Skin epidermis (tissue), 12 donors: Measurements from ENCODE around the gene GLYATL1B.
"Not testable (repeated sequence)": the region's sequence is repeated elsewhere in the genome, so short reads cannot be mapped to it uniquely, and the experiment has no call there.

ENCODE experiments used
- H3K27ac ChIP-seq, 21 experiments: fragments of 200-600 bp; sonication (generic) in 11 of 21; one replicate each; pipeline ENCODE4 v1.5.0; 2020; ENCODE audit warnings: mild to moderate bottlenecking in 3 of 21, inconsistent platforms in 2 of 21, moderate library complexity in 2 of 21
- H3K4me3 ChIP-seq, 7 experiments: fragments of 200-600 bp; sonication (generic) in 2 of 7; one replicate each; pipeline ENCODE4 v1.5.0; 2020; ENCODE audit warnings: inconsistent platforms in 2 of 7, mild to moderate bottlenecking in 2 of 7, moderate library complexity in 1 of 7

Gene GLYATL1B

DNA sequence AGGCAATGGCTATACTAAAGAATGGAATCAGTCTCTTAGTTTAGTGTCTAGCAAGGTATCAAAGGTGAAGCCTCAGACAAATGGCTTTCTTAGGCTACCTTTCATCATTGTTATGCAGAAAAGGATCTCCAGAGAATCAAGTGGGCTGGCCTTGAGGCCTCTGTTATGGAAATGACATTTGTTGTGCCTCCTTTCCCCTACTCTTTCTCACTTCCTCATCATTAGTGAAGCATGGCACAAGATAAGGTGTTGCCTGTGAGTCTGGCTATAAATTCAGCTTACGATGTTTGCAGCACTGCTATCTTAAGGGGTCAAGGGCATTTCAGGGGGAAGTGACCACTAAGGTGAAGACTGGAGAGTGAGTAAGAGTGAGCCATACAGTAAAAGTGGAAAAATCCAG lies 9.1 kb downstream of the GLYATL1B start:
- peak overlapping the region in 1 of 21 experiments; percentile 39 for H3K27ac ChIP-seq
- H3K4me3 ChIP-seq, result not testable (repeated sequence)

DNA sequence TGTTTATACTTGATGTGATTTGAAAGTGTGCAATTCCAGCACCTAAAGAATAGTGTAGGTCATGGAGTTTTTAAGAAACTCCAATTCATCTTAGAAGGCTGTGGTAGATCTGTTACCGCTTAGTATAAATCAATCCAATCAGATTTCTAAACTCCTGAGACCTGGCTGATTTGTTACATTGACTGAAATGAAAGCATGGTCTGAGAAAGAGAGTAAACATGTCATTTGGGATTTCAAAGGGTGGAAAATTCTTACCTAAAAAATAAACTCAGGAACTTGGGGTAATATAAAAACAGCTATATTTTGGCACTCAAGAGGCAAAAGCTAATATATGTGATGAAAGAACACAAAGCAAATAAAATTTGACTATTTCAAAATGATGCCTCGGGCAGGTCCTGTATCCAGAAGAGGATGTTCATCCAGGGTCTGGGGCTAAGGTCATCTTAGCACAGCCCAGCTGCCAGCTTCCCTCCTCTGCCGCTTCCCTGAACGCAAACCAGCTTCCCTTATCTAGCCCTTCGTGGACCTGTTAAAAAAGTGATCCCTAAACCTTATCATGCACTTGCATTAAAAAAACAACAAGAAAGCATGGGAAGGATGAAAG lies 10.0 kb downstream of the GLYATL1B start:
- not testable (repeated sequence) for H3K4me3 ChIP-seq
- H3K27ac ChIP-seq, result peak overlapping the region in 1 of 21 experiments; percentile 39

DNA sequence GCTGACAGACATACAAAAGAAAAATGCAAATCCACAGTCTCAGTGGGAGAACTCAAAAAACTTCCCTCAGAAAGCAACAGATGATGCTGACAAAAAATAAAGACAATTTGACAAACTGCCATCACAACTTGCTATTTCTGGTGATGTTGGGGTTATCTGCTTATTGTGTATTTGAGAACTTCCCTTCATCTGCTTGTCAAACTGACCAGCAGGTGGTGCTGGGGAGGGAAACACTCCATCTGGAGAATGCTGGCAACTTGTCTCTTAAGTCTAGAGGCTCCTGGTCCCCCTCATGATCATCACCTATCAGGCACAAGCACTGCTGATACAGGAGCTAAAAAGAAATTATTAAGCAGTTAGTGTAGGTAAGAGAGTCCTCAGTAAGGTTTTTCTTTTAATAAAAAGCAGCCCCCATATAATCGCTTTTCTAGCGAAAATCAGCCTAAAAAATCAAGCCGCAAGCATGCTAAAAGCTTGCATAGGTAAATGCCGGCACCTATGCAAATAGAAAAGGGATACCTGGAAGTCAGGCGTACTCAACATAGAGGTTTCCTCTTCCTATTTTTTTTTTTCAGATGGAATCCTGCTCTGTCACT lies 11.1 kb downstream of the GLYATL1B start:
- Histone ChIP-seq H3K27ac (peak overlapping the region in 1 of 21 experiments; percentile 26), H3K4me3 (no peak overlapping the region)

DNA sequence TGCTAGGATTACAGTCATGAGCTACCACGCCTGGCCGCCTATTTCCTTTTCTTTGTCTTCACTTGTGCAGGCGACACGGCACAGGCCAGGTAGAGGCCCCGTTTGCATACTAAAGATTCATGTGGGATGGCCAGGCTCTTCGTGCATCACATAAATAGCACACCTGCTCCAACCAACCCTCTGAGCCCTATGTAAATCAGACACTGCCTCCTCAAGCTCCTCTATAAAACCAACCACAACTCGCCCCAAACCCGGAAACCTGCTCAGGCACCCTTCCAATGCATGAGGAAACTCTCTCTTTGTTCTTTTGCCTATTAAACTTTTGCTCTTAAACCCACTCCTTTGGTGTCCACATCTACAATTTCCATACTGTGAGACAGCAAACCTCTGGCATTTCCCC lies 11.8 kb downstream of the GLYATL1B start:
- not testable (repeated sequence) for H3K4me3 ChIP-seq
- peak overlapping the region in 1 of 21 experiments; percentile 26 for H3K27ac ChIP-seq

DNA sequence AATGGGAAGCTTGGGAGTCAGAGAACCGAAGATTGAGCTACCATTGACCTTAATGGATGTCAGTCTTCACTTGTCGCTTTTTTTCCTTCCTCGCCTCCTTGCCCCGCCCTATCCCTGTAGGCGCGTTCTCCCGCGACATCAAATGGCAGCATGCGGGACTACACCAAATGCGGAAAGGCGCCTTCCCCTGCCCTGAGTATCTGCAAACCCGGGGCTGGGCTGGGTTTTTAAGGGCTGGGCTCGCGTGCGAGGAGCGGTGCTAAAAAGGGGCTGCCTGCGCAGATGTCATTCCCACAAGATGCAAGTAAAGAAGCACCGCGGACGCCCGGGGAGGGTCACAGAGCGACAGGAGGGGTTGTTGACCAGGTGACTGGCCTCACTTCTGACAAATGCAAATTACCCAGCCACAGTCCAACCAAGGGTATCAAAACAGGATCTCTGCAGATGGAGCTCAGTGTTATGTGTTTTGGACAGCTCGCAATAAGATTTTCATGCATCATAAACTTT lies 16.2 kb downstream of the GLYATL1B start:
- Histone ChIP-seq H3K27ac (peak overlapping the region in 2 of 21 experiments; percentile 23 to 59), H3K4me3 (peak overlapping the region; percentile 11 to 38 (median 29))

DNA sequence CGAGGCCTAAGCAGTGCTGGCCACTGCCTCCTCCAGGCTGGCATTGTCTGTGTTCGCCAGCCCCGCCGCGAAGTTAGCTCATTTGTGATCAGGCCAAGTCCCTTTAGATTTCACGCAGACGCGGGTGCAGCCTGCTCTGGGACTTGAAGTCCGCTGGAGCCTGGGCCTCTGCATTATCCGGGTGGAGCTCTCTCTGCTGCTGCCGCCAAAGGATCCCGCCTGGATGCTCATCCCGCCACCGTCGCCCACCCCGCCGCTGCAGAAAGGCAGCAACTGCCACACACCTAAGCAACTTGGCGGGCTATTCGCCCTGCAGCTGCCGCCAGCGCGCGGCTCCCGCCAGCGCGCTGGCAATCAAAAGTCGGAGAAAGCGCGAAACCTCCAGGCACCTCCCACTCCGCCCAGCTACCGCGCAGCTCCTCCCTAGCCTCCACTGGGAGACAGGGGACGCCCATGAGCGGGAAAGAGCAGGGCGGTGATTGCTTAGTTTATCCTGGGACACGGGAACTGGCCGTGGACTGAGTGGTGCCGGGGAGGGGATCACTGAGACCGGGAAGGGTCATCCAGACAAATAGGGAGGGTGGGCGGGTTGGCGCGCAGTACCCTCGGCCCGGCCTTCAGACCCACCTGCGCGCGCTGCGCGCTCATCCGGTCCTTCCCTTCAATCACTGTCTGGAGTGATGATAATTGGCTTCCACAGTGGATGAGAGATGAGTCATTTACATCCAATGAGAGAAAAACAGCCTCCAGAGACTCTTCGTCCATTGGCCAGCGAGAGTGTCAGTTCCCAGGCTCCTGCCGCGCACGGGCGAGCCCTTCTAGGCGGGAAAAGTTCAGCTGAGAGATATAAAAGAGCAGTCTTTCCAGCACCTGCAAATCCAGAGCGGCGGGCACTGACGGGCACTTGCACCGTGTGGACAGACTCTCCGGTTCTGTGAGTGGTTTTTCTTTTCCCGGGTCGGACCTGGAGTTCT lies 20.5 kb downstream of the GLYATL1B start, which contains the start of gene FAM111B:
FAM111B (plus strand) TSS at position 875 of the 974 bp plus-strand sequence. CDS start 2,389 bp downstream, outside the sequence.
- peak within 1 kb of the TSS in 8 of 21 experiments; percentile 19 to 65 (median 49) for H3K27ac ChIP-seq
- H3K4me3 ChIP-seq, result peak within 1 kb of the TSS; percentile 47 to 65 (median 52)

DNA sequence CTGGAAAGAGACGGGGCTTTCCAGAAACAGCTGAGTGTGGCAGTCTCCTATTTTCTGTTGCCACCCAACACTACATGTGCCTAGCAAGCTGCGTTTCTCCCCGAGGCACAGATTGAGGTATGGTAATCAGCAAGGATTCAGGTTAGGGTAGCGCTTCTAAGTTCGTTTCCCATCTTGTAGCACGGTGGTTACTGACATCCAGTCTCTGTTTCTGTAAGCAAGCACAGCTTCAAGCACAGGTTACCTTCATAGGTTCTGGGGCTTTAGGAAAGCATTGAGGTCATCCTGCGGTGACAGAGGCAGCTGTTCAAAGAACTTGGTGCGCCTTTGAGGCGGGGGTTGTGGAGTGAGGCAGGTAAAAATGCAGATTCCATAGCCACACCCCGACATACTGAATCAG lies 21.6 kb downstream of the GLYATL1B start:
- H3K4me3 ChIP-seq, result peak overlapping the region; percentile 47 to 65 (median 52)
- H3K27ac ChIP-seq, result peak overlapping the region in 2 of 21 experiments; percentile 37 to 52

DNA sequence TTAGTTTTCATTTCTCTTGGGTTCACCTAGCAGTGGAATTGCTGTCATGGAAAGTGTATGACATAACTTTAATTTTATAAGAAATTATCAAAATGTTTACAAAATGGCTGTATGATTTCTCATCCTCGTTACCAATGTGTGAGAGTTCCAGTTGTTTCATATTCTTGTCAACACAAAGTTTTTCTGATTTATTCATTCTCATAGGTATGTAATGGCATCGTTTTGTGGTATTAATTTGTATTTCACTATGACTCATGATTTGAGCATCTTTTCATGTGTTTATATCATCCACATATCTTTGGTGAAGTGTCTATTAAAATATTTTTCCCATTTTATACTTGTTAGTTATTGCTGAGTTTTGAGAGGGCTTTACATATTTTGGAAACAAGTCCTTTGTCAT lies 26.4 kb downstream of the GLYATL1B start:
- Histone ChIP-seq H3K27ac (no peak overlapping the region), H3K4me3 (no peak overlapping the region)

DNA sequence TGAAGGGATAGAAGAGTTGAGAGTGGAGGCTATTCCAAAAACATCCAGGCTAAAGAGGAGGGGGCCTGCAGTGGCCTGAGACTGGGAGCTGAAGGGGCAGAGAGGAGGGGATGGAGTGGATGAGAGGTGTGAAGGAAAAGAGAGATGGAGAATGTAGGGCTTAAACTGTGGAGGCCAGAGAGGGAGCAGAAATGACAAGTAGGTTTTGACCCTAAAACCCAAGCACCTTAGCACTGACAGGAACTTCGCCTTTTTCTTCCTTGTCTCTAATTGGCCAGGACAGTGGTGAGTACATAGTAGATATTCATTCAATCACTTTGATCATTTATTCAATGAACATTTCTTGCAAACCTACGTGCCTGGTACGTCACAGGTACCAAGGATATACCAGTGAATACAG lies 28.2 kb downstream of the GLYATL1B start:
- no peak overlapping the region for H3K4me3 ChIP-seq
- no peak overlapping the region for H3K27ac ChIP-seq

DNA sequence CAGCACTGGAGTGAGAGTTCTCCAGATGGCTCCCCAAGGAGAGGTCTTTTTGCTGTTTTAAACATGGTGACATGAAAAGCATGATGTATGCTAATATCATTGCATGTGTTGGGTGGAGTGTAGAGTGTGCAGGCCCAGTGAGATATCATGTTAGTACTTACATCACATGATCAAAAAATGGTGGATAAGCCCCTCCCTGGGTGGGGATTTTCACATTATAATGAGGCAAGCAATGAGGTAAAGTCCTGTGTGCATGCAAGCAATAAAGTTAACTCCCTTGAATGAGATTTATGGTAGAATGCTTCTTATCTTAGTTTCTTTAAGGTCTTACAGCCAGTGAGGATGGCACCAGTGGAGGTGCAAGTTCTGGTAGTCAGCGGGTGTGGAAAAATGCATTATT lies 29.4 kb downstream of the GLYATL1B start:
- H3K27ac ChIP-seq, result no peak overlapping the region

DNA sequence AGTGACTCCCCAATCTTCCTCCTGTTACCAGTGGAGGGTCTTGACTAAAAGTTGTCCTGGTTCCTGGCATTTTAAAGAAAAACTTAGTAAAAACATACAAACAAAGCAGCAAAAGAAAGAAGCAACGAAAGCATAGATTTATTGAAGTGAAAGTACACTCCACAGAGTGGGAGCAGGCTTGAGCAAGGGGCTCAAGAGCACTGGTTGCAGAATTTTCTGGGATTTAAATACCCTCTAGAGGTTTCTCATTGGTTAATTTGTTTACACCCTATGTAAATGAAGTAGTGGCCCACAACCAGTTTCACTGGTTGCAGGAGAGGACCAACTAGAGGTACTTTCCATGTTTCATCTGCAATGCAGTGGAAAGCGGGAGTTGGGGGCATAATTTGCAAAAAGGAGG lies 31.7 kb downstream of the GLYATL1B start:
- Histone ChIP-seq H3K4me3 (no peak overlapping the region), H3K27ac (no peak overlapping the region)

More for the DNA sequence above, 29.4 kb downstream of the GLYATL1B start:
- no peak overlapping the region for H3K4me3 ChIP-seq

DNA sequence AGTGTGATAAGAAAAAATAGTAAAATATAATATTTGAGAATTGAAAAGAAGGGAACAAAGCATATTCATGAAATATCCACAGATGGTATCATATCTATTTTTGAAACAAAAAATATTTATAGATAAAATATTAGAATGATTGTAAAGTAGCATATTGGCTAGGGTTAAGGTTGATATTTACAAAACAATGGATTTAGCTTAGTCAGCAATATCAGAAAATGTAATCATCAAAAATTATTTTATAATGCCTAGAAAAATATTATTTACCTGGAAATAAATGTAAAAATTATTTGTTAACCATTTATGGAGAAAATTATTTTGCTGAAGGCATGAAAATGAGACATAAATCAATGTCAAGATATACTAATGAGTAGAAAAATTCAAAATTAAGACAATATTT lies 33.7 kb downstream of the GLYATL1B start:
- no peak overlapping the region for H3K4me3 ChIP-seq
- no peak overlapping the region for H3K27ac ChIP-seq

DNA sequence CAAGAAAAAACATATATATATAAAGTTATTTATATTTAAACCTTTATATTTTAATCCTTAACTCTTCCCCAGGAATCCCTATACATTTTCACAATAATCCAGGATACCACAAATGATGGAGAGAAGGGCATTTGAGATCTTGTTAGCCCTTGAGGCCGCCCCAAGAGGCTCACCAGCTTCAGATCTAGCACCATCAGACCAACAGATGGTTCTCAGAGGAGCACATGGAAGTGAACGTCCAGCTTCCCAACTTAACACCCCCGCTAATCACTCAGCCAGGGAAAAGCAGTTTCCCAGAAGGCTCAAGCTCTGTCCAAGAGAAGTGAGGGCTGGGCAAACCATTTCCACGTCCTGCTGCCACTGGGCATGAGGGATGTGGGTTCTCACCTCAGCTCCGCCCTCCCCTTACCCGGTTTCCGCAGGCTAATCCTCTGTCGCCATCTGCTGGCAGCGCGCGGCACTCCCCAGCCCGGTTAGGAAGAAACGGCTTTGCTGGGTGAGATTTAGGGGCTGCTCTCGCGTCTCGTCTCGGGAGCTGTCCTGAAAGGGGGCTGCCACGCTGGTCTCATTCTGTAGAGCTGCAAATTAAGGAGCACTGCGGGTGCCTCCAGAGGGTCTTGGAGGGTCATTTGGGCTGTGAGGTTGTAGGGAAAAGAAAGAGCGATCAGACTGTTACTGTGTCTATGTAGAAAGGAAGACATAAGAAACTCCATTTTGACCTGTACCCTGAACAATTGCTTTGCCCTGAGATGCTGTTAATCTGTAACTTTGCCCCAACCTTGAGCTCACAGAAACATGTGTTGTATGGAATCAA lies 49.7 kb downstream of the GLYATL1B start:
- H3K4me3 ChIP-seq, result no peak overlapping the region

DNA sequence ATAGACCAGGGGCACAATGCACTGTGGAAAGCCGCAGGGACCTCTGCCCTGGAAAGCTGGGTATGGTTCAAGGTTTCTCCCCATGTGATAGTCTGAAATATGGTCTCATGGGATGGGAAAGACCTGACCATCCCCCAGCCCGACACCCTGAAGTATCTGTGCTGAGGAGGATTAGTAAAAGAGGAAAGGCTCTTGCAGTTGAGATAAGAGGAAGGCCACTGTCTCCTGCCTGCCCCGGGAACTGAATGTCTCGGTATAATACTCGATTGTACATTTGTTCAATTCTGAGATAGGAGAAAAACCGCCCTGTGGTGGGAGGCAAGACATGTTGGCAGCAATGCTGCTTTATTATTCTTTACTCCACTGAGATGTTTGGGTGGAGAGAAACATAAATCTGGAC lies 50.4 kb downstream of the GLYATL1B start:
- not testable (repeated sequence) for H3K4me3 ChIP-seq, H3K27ac ChIP-seq

More for the DNA sequence above, 49.7 kb downstream of the GLYATL1B start:
- H3K27ac ChIP-seq, result no peak overlapping the region

DNA sequence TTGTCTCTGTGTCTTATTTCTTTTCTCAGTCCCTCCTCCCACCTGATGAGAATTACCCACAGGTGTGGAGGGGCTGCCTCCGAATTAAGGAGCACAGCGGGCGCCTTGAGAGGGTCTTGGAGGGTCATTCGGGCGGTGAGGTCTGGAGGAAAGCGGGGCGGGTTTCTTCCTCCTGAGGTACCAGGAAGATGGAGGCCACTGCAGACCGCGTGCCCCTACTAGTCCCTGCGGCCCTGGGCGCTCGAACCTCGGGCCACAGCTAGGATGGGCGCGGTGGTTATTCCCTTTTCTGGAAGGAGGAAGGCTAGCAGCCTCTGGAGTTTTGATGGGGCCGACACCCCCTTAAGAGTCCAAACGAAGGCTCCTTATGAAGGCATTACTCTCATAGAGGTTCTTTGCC lies 51.1 kb downstream of the GLYATL1B start:
- H3K4me3 ChIP-seq, result no peak overlapping the region
- no peak overlapping the region for H3K27ac ChIP-seq

DNA sequence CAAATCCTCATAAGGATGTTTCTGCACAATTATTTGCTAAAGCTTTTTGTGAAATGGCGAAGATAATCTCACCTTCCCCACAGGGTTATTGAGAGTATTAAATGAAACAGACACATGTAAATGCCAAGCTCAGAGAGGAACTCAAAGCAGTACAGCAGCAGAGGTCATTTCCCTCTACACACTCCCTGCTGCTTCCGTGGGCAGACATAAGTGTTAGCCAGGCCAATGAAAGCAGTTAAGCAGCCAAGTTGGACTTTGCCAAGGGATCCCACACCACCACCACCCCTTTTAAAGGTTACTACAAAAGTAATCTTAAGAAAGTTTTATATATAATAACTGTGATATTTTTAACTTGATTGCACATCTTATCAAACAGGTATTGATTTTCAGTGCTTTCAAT lies 52.5 kb downstream of the GLYATL1B start:
- no peak overlapping the region for H3K4me3 ChIP-seq
- H3K27ac ChIP-seq, result no peak overlapping the region

DNA sequence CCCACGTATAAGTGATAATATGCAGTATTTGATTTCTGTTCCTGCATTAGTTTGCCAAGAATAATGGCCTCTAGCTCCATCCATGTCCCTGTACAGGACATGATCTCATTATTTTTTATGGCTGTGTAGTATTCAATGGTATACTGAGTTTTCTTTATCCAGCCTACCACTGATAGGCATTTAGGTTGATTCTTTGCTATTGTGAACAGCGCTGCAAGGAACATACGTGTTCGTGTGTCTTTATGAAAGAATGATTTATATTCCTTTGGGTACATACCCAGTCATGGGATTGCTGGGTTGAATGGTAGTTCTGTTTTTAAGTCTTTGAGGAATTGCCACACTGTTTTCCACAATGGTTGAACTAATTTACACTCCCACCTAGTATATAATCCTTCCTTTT lies 55.1 kb downstream of the GLYATL1B start:
- H3K27ac ChIP-seq, result no peak overlapping the region
- no peak overlapping the region for H3K4me3 ChIP-seq

DNA sequence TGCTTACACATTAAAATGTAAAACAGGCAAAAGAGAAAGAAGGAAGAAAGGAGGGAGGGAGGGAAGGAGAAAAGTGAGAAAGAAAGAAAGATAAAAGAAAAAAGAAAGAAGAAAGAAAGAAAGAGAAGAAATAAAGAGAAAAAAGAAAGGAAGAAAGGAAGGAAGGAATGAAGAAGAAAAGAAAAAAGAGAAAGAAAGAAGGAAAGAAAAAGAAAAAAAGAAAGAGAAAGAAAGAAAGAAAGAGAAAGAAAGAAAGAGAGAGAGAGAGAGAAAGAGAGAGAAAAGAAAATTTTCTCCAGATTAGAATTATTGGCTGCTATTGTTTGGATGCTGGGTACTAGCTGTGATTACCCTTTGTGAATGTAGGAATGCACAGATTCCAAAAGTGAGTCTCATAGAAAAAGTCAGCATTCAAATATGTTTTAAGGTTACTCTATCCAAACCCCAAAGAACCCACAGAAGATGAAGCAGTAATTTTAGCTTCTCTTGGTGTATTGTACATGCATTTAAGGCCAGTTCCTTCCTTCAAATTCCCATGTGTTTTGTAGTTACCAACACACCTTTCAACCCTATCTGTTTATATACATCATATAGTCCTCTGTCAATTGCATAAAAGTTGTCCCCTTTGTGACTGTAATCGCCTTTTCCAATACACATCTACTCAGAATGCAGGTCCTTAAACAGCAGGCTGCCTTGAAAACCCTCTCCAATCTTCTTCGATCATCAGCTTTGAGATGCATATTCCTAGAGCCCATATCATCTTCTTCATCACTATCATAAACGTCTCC lies 55.8 kb downstream of the GLYATL1B start:
- H3K4me3 ChIP-seq, result peak overlapping the region; percentile 52 to 82 (median 69)
- peak overlapping the region in 20 of 21 experiments; percentile 72 to 97 (median 92) for H3K27ac ChIP-seq
